WERI-Rb-1 (cell line): ENCODE results near the gene FANCL.

Experiments
- DNase-seq: peaks from one replicate; pipeline ENCODE4 v3.0.0-alpha.2; 2020
- H3K27ac ChIP-seq: fragments of 250-450 bp; sonication (Bioruptor Pico); 2 replicates; pipeline ENCODE4 v1.5.1; 2020; ENCODE audit warnings: mild to moderate bottlenecking, moderate library complexity
- H3K27me3 ChIP-seq: fragments of 250-450 bp; sonication (Bioruptor Pico); 2 replicates; pipeline ENCODE4 v1.5.1; 2021; ENCODE audit warnings: mild to moderate bottlenecking, low read depth, moderate library complexity; ENCODE audit not compliant: insufficient read depth, severe bottlenecking
- H3K36me3 ChIP-seq: fragments of 250-450 bp; sonication (Bioruptor Pico); 2 replicates; pipeline ENCODE4 v1.5.1; 2020; ENCODE audit warnings: mild to moderate bottlenecking, moderate library complexity
- H3K4me3 ChIP-seq: 2 replicates; pipeline ENCODE4 v1.5.1; 2011; ENCODE audit warnings: low read depth, mild to moderate bottlenecking, control low read depth, low read length
- H3K9me3 ChIP-seq: fragments of 250-450 bp; sonication (Bioruptor Pico); 2 replicates; pipeline ENCODE4 v1.5.1; 2021; ENCODE audit warnings: mild to moderate bottlenecking, moderate library complexity; ENCODE audit not compliant: severe bottlenecking
- TF ChIP-seq, protein P1 (sequence below): IDR thresholded peaks from 2 replicates; pipeline ENCODE4 v1.5.1; 2011; ENCODE audit warnings: low read depth, mild to moderate bottlenecking, control low read depth, inconsistent platforms, low read length

The FANCL gene

DNA sequence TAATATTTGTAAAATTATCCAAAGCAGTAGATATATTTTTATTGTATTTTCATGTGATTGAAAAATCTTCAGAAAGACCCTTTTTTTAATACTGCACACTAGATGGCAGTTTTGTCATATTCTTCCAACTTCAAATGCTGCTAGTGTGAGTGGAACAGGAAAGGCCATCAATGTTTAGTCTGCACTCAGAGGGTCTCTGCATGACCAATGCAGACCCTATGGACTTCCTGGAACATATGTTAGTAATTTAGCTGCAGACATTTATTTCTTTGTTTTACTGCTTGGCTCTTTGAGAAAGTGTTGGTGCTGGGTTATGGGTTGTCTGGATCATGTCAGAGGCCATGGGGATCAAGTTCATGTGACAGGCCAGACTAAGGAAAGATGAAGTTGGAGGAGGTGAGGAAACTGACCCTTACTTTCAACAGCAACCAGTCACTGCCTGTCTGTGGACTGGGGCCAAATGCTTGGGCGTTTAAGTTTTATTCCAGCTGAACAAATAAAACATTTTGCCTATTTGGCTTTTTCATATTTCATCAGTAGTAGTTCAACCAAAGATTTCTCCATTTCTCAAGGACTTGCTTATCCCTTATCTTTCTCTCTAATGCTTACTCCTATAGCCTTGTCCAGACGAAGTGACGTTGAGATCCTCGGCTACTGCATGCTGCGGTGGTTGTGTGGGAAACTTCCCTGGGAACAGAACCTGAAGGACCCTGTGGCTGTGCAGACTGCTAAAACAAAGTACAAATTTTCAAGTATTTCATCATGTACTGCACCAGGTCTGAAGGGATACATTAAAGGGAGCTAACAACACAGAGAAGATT lies 109.7 kb downstream of the FANCL start:
- H3K9me3 ChIP-seq: no peaks in the 10 kb centered on the region
- H3K27ac ChIP-seq: no peak overlapping the region
- no peaks in the 10 kb centered on the region for H3K27me3 ChIP-seq
- H3K4me3 ChIP-seq: no peak overlapping the region
- DNase-seq: no peak
- no peaks in the 10 kb centered on the region for H3K36me3 ChIP-seq
- TF ChIP-seq, protein P1, sequence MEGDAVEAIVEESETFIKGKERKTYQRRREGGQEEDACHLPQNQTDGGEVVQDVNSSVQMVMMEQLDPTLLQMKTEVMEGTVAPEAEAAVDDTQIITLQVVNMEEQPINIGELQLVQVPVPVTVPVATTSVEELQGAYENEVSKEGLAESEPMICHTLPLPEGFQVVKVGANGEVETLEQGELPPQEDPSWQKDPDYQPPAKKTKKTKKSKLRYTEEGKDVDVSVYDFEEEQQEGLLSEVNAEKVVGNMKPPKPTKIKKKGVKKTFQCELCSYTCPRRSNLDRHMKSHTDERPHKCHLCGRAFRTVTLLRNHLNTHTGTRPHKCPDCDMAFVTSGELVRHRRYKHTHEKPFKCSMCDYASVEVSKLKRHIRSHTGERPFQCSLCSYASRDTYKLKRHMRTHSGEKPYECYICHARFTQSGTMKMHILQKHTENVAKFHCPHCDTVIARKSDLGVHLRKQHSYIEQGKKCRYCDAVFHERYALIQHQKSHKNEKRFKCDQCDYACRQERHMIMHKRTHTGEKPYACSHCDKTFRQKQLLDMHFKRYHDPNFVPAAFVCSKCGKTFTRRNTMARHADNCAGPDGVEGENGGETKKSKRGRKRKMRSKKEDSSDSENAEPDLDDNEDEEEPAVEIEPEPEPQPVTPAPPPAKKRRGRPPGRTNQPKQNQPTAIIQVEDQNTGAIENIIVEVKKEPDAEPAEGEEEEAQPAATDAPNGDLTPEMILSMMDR: no peak

DNA sequence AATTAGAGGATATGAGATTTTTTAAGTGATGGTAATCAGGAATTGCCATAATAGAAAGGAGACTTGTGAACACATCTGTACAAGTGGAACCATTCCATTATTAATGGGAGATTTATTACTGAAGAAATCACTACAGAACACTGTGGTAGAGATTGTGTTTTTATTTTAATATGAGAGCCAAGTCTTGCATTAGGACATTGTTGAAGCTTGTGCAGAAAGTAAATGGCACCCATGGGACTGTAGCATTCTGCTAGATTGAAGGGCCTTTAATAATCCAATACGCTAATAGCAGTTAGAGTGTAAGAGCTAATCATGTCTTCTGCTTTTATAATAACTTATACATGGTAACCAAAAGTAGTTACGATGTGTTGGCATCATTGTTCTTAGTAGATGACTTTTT lies 110.9 kb downstream of the FANCL start:
- no peaks in the 10 kb centered on the region for H3K9me3 ChIP-seq
- no peaks in the 10 kb centered on the region for H3K36me3 ChIP-seq
- no peak overlapping the region for H3K4me3 ChIP-seq
- H3K27ac ChIP-seq: no peak overlapping the region
- no peak for DNase-seq
- H3K27me3 ChIP-seq: no peaks in the 10 kb centered on the region
- TF ChIP-seq, protein P1: no peak

DNA sequence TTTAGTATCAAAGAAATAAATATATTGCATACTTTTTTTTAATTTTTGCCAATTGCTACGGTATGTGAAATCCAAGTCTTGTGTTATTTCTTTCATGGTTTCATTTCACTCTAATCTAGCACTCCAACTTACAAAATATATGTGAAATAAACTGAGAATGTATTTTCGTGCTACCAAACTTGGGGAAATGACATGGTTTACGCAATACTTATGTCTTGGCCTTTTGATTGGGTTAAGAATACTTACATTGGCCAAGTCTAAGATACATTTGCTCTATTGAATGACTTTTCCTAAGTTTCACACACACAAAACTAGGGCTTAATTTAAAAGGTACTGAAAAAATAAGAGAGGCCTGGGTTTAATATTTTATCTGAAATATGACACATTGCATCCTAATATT lies 114.0 kb downstream of the FANCL start:
- no peak overlapping the region for H3K27ac ChIP-seq
- TF ChIP-seq, protein P1: no peak
- H3K36me3 ChIP-seq: no peaks in the 10 kb centered on the region
- no peak overlapping the region for H3K4me3 ChIP-seq
- no peak for DNase-seq
- no peaks in the 10 kb centered on the region for H3K9me3 ChIP-seq
- H3K27me3 ChIP-seq: no peaks in the 10 kb centered on the region

DNA sequence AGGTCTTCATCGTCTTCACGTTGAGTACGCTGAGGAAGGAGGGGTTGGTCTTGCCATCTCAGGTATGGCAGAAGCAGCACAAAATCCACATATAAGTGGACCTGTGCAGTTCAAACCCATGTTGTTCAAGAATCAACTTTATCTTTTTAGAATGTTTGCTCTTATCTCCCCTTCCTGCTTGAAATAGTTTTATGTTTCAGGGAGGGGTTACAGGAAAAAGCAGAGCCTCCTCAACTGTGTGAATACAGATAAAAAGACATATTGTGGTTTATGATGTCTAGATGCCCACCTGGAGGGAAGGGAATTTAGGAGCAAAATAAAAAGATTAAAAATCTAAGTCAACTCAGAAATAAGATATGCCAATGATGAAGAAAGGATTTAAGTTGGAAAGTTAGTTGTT lies 118.6 kb downstream of the FANCL start:
- no peak overlapping the region for H3K27ac ChIP-seq
- H3K9me3 ChIP-seq: no peaks in the 10 kb centered on the region
- no peaks in the 10 kb centered on the region for H3K27me3 ChIP-seq
- no peak overlapping the region for H3K4me3 ChIP-seq
- TF ChIP-seq, protein P1: no peak
- H3K36me3 ChIP-seq: no peaks in the 10 kb centered on the region
- DNase-seq: no peak

DNA sequence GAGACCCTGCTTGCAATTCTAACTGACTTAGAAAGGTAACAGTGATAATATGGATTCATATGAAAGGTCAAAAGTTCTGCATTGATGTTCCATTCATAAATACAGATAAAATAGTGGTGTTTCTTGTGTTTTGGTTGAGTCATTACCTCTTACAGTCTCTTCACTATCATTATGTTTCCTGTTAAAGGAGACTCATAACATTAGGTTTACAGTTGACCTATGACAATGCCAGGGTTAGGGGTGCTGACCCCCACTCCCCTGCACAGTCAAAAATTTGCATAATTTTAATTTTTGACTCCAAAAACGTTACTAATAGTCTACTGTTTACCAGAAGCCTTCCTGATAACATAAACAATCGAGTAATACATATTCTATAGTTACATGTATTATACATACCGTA lies 119.1 kb downstream of the FANCL start:
- Histone ChIP-seq H3K4me3 (no peak overlapping the region), H3K36me3 (no peaks in the 10 kb centered on the region)

More for the DNA sequence above, 119.1 kb downstream of the FANCL start:
- Histone ChIP-seq H3K27me3 (no peaks in the 10 kb centered on the region), H3K9me3 (no peaks in the 10 kb centered on the region), H3K27ac (no peak overlapping the region)
- TF ChIP-seq, protein P1: no peak
- DNase-seq: no peak
